ENCODE results near the gene WWOX.

- TF ChIP-seq, protein P1, sequence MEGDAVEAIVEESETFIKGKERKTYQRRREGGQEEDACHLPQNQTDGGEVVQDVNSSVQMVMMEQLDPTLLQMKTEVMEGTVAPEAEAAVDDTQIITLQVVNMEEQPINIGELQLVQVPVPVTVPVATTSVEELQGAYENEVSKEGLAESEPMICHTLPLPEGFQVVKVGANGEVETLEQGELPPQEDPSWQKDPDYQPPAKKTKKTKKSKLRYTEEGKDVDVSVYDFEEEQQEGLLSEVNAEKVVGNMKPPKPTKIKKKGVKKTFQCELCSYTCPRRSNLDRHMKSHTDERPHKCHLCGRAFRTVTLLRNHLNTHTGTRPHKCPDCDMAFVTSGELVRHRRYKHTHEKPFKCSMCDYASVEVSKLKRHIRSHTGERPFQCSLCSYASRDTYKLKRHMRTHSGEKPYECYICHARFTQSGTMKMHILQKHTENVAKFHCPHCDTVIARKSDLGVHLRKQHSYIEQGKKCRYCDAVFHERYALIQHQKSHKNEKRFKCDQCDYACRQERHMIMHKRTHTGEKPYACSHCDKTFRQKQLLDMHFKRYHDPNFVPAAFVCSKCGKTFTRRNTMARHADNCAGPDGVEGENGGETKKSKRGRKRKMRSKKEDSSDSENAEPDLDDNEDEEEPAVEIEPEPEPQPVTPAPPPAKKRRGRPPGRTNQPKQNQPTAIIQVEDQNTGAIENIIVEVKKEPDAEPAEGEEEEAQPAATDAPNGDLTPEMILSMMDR (IDR thresholded peaks at IDR 0.05) = no peak
- no peak for TF ChIP-seq POLR2A (IDR thresholded peaks at IDR 0.05)
Observed at GRCh38 chr16:79074951-79075350, 975.5 kb downstream of the WWOX start.

All from thyroid gland (tissue), 4 donors.